Karpas-422 (cell line): ENCODE results near the gene RPL18. TPM values are rescaled to one million over a fixed set of nuclear protein-coding genes. Genes with fewer than 3 reads are reported as not detected.
A peak's percentile ranks its signal among the peaks of the same experiment; 100 is the strongest.

Experiments used
- DNase-seq: peaks from one replicate; pipeline ENCODE4 v3.0.0-alpha.2; 2015
- H2AFZ ChIP-seq: fragments of 200-600 bp; sonication (generic); 2 replicates; pipeline ENCODE4 v1.6.1; 2014; ENCODE audit warnings: antibody characterized with exemption, low read length, mixed read lengths
- H3K27ac ChIP-seq: fragments of 200-600 bp; sonication (generic); 2 replicates; pipeline ENCODE4 v1.5.1; 2014; ENCODE audit warnings: mild to moderate bottlenecking, low read length, moderate library complexity
- H3K27me3 ChIP-seq: fragments of 200-600 bp; sonication (generic); 2 replicates; pipeline ENCODE4 v1.6.1; 2014; ENCODE audit warnings: low read length, mixed read lengths
- H3K36me3 ChIP-seq: fragments of 200-600 bp; sonication (generic); 2 replicates; pipeline ENCODE4 v1.6.1; 2014; ENCODE audit warnings: low read length, mixed read lengths; ENCODE audit not compliant: insufficient read depth
- H3K4me1 ChIP-seq: fragments of 200-600 bp; sonication (generic); 2 replicates; pipeline ENCODE4 v1.6.1; 2014; ENCODE audit warnings: mild to moderate bottlenecking, low read length, mixed read lengths
- H3K4me2 ChIP-seq: fragments of 200-600 bp; sonication (generic); 2 replicates; pipeline ENCODE4 v1.6.1; 2014; ENCODE audit warnings: low read length, low read depth, mild to moderate bottlenecking; ENCODE audit not compliant: poor library complexity, severe bottlenecking
- H3K4me3 ChIP-seq: fragments of 200-600 bp; sonication (generic); 2 replicates; pipeline ENCODE4 v1.5.1; 2014; ENCODE audit warnings: mild to moderate bottlenecking, antibody characterized with exemption, low read length, mixed read lengths
- H3K79me2 ChIP-seq: fragments of 200-600 bp; sonication (generic); 2 replicates; pipeline ENCODE4 v1.6.1; 2014; ENCODE audit warnings: mild to moderate bottlenecking, low read length, mixed read lengths
- H3K9ac ChIP-seq: fragments of 200-600 bp; sonication (generic); 2 replicates; pipeline ENCODE4 v1.6.0; 2014; ENCODE audit warnings: low read length
- H3K9me2 ChIP-seq: fragments of 200-600 bp; sonication (generic), shearing (Covaris generic); replicated peaks from 2 replicates; pipeline ENCODE4 v1.6.0; 2014; ENCODE audit warnings: mild to moderate bottlenecking, low read length, moderate library complexity; ENCODE audit not compliant: insufficient read depth
- H3K9me3 ChIP-seq: fragments of 300-700, 200-600 bp; sonication (generic); 2 replicates; pipeline ENCODE4 v1.6.1; 2014; ENCODE audit warnings: low read length, mixed read lengths
- H4K20me1 ChIP-seq: fragments of 200-600 bp; sonication (generic); 2 replicates; pipeline ENCODE4 v1.6.1; 2014; ENCODE audit warnings: mild to moderate bottlenecking, antibody characterized with exemption, low read length, low read depth; ENCODE audit not compliant: insufficient read depth
- total RNA-seq: library from RNA; depleted of rRNA; stranded (reverse); fragments of >200 nt; shearing (Covaris generic); gene quantifications from 2 replicates; pipeline ENCODE4 v1.2.3, GENCODE V29; 2014; ENCODE audit warnings: low replicate concordance

The RPL18 gene
- total RNA-seq, 1 experiment from 2014 or later = 3,031 TPM

DNA sequence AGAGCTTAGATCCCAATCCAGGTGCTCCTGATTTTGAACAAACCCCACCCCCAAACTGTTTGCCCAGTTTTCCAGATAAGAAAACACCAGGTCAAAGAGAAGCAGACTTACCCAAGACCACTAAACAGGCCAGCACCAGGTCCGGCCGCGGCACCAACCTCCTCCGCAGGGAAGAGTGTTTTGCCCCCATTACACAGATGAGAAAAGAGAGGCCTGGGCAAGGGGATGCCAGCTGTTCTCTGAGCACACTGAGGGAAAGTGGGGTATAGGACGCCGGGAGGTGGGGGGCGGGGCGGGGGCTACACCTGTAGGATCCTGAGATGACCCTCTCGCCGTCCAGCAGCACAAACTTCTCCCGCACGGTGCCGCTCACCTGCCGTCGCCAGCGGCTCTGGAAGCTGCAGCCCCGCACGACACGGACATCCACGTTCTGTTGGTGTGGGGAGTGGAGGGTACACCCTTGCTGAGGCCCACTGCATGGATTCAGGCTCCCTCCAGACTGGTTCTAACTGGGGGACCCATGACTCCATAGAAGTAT is 9.3 kb downstream of the RPL18 start:
- Histone ChIP-seq H3K4me1 (peaks cover 3% of the 10 kb centered on the region; the same call in 1 of the 2 replicates), H3K4me2 (no peak overlapping the region), H3K27ac (no peak overlapping the region), H3K27me3 (no peaks in the 10 kb centered on the region), H3K9me2 (no peaks in the 10 kb centered on the region), H2AFZ (no peak overlapping the region), H3K36me3 (no peaks in the 10 kb centered on the region; the same call in 1 of the 2 replicates), H4K20me1 (no peaks in the 10 kb centered on the region), H3K9ac (no peak overlapping the region), H3K9me3 (no peaks in the 10 kb centered on the region), H3K4me3 (no peak overlapping the region), H3K79me2 (no peaks in the 10 kb centered on the region)
- no peak for DNase-seq

DNA sequence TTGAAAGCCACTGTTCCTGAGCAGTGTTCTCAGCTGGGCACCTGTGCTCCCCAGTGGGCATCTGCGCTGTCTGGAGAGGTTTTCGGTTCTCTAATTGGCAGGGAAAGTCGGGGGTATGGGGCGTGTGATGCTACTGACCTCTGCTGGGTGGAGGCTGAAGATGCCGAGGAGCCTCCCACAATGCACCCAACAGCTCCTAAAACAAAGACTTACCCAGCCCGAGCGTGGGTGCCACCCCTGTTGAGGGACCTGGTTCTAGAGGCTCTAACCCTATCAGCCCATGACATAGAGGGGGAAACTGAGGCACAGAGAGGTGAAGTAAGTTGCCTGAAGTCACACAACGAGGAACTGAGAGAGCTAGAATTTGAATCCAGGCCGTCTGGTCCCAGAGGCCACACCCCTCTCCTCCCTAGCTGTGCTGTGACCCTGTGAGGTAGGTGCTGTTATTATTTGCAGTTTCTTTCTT is 10.1 kb downstream of the RPL18 start:
- Histone ChIP-seq H3K4me3 (no peak overlapping the region), H3K79me2 (no peaks in the 10 kb centered on the region), H4K20me1 (no peaks in the 10 kb centered on the region), H3K27ac (no peak overlapping the region), H3K9ac (no peak overlapping the region), H3K4me2 (no peak overlapping the region), H3K36me3 (no peaks in the 10 kb centered on the region; the same call in 1 of the 2 replicates), H3K9me3 (no peaks in the 10 kb centered on the region), H2AFZ (no peak overlapping the region), H3K4me1 (peaks cover 3% of the 10 kb centered on the region; the same call in 1 of the 2 replicates), H3K27me3 (no peaks in the 10 kb centered on the region), H3K9me2 (no peaks in the 10 kb centered on the region)
- peak; percentile 86 for DNase-seq

DNA sequence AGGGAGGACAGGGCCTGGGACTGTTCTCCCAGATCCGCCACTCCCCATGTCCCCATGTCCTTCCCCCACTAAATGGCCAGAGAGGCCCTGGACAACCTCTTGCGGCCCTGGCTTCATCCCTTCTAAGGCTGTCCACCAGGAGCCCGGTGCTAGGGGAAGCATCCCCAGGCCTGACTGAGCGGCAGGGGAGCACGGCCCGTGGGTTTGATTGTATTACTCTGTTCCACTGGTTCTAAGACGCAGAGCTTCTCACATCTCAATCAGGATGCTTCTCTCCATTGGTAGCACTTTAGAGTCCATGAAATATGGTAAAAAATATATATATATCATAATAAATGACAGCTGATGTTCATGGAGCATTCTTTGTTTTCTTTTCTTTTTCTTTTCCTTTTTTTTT is 11.6 kb downstream of the RPL18 start:
- H3K9me3 ChIP-seq = no peaks in the 10 kb centered on the region
- no peak overlapping the region for H3K9ac ChIP-seq
- peaks cover 3% of the 10 kb centered on the region; the same call in 1 of the 2 replicates for H3K4me1 ChIP-seq
- DNase-seq = no peak
- H4K20me1 ChIP-seq = no peaks in the 10 kb centered on the region
- H3K27me3 ChIP-seq = no peaks in the 10 kb centered on the region
- no peaks in the 10 kb centered on the region for H3K9me2 ChIP-seq
- no peak overlapping the region for H3K4me2 ChIP-seq
- no peak overlapping the region for H3K27ac ChIP-seq
- no peak overlapping the region for H2AFZ ChIP-seq
- no peak overlapping the region for H3K4me3 ChIP-seq
- no peaks in the 10 kb centered on the region; the same call in 1 of the 2 replicates for H3K36me3 ChIP-seq
- H3K79me2 ChIP-seq = no peaks in the 10 kb centered on the region

DNA sequence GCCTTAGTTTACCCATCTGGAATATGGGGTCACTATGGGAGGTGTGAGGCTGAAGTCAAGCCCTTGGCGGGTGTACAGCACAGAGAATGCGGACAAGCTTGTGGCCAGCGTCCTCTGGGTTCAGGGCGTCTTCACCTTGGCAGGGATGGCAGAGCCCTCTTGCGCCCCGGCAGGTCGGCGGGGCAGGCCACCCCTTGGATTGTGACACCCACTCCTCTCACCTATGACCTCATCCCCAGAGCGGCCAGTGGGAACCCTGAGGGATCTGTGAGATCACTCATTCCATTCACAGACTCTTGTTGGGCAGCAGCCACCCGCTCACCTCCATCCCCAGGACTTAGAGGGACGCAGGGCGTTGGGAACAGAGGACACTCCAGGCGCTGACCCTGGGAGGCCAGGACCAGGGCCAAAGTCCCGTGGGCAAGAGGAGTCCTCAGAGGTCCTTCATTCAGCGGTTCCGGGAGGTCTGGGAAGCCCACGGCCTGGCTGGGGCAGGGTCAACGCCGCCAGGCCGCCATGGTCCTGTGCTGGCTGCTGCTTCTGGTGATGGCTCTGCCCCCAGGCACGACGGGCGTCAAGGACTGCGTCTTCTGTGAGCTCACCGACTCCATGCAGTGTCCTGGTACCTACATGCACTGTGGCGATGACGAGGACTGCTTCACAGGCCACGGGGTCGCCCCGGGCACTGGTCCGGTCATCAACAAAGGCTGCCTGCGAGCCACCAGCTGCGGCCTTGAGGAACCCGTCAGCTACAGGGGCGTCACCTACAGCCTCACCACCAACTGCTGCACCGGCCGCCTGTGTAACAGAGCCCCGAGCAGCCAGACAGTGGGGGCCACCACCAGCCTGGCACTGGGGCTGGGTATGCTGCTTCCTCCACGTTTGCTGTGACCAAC is 12.3 kb downstream of the RPL18 start, which contains the start of gene SPACA4:
Gene SPACA4, plus strand, starts transcription at position 280 of the 896 bp plus-strand sequence. Its CDS starts 237 bp downstream, at position 517.
- no peaks in the 10 kb centered on the region; the same call in 1 of the 2 replicates for H3K36me3 ChIP-seq
- no peaks in the 10 kb centered on the region for H3K9me3 ChIP-seq
- no peaks in the 10 kb centered on the region for H3K79me2 ChIP-seq
- no peaks in the 10 kb centered on the region for H3K9me2 ChIP-seq
- no peak within 1 kb of the TSS for H3K4me3 ChIP-seq
- no peak within 1 kb of the TSS for H3K4me2 ChIP-seq
- H3K27ac ChIP-seq = no peak within 1 kb of the TSS
- no peaks in the 10 kb centered on the region for H3K27me3 ChIP-seq
- H3K4me1 ChIP-seq = peaks cover 3% of the 10 kb centered on the region; the same call in 1 of the 2 replicates
- H4K20me1 ChIP-seq = no peaks in the 10 kb centered on the region
- no peak within 1 kb of the TSS for H2AFZ ChIP-seq
- no peak within 1 kb of the TSS for H3K9ac ChIP-seq
- DNase-seq = no peak

DNA sequence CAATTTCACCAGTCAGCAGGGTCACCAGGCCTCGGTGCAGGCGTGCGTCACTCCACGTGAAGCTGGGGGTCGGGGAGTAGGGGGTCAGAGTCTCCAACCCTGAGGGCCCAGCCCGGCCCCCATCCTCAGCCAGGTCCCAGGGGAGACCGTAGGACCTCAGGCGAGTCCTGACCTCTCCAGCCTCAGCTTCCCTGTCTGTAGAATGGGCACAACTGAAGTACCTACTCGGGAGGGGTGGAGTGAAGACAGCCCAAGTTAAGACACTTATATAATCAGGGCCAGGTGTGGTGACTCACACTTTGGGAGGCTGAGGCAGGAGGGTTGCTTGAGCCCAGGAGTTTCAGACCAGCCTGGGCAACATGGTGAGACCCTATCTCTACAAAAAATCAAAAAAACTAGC is 15.1 kb downstream of the RPL18 start:
- DNase-seq = no peak
- no peak overlapping the region for H3K9ac ChIP-seq
- no peak overlapping the region for H3K4me3 ChIP-seq
- no peaks in the 10 kb centered on the region for H3K9me2 ChIP-seq
- no peaks in the 10 kb centered on the region for H3K79me2 ChIP-seq
- H3K4me2 ChIP-seq = no peak overlapping the region
- no peaks in the 10 kb centered on the region for H3K27me3 ChIP-seq
- peaks cover under 1% of the 10 kb centered on the region; the same call in 1 of the 2 replicates for H3K4me1 ChIP-seq
- no peak overlapping the region for H2AFZ ChIP-seq
- H3K27ac ChIP-seq = no peak overlapping the region
- H4K20me1 ChIP-seq = no peaks in the 10 kb centered on the region
- H3K9me3 ChIP-seq = no peaks in the 10 kb centered on the region
- no peaks in the 10 kb centered on the region; the same call in 1 of the 2 replicates for H3K36me3 ChIP-seq

DNA sequence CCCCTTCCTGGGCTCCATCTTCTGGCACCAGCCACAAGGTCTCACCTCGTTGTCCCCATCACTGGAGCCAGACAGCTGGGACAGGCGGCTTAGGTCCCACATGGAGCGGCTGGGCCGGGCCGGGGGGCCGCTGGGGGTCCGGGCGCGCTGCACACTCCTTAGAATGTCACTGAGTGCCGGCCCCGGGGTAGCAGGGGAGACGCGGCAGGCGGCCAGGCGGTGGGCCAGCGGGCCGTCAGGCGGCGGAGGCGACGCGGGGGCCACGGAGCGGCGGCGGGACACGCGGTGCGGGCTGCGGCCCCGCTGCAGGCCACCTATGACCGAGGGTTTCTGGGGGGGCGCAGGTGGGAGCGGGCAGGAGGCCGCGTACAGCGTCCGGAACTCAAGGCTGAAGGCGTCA is 15.5 kb downstream of the RPL18 start:
- Histone ChIP-seq H2AFZ (no peak overlapping the region), H3K4me2 (no peak overlapping the region)
- no peak for DNase-seq

DNA sequence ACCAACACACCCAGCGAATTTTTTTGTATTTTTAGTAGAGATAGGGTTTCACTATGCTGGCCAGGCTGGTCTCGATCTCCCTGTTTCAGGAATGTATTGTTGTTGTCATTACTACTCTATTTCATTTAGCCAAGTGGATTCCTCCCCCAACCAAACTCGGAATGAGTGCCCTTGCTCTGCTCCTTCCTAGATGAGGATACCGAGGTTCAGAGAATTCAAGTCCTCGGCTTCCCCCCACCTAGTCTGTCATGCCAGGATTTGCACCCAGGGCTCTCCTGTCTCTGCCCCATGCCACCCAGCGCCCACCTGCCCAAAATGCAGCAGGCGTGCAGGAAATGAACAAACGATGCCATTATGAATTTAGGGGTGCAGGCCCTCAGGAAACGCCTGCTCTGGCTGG is 16.0 kb downstream of the RPL18 start:
- no peak overlapping the region for H3K4me3 ChIP-seq
- no peak overlapping the region for H2AFZ ChIP-seq
- H3K27me3 ChIP-seq = no peaks in the 10 kb centered on the region

More for the DNA sequence above, 15.5 kb downstream of the RPL18 start:
- H3K4me3 ChIP-seq = no peak overlapping the region
- no peaks in the 10 kb centered on the region; the same call in 1 of the 2 replicates for H3K36me3 ChIP-seq
- no peak overlapping the region for H3K9ac ChIP-seq
- H3K79me2 ChIP-seq = no peaks in the 10 kb centered on the region
- H3K9me3 ChIP-seq = no peaks in the 10 kb centered on the region
- H3K27me3 ChIP-seq = no peaks in the 10 kb centered on the region
- H3K27ac ChIP-seq = no peak overlapping the region
- H3K4me1 ChIP-seq = no peaks in the 10 kb centered on the region
- H3K9me2 ChIP-seq = no peaks in the 10 kb centered on the region
- H4K20me1 ChIP-seq = no peaks in the 10 kb centered on the region

More for the DNA sequence above, 16.0 kb downstream of the RPL18 start:
- Histone ChIP-seq H3K4me1 (no peaks in the 10 kb centered on the region), H3K27ac (no peak overlapping the region), H3K79me2 (no peaks in the 10 kb centered on the region), H3K9ac (no peak overlapping the region), H3K4me2 (no peak overlapping the region), H3K9me2 (no peaks in the 10 kb centered on the region), H4K20me1 (no peaks in the 10 kb centered on the region), H3K36me3 (no peaks in the 10 kb centered on the region; the same call in 1 of the 2 replicates), H3K9me3 (no peaks in the 10 kb centered on the region)
- peak; percentile 39 for DNase-seq
